Left lung (tissue), 10 donors: ENCODE results near the gene CEP95. TPM values are rescaled to one million over a fixed set of nuclear protein-coding genes. Genes with fewer than 3 reads are reported as not detected.

ENCODE experiments used
- ATAC-seq: fragments of 200-7000 bp; cut with Tn5 transposase; one replicate; pipeline ENCODE4 v1.9.1; 2020; ENCODE audit warnings: moderate library complexity
- DNase-seq, 4 donors: peaks; one replicate each; pipeline ENCODE4 v3.0.0-alpha.2; 2013 to 2020
- H3K27ac ChIP-seq, 2 donors: fragments of 200-600 bp; sonication (generic) in 1 of 2; one replicate each; pipeline versions ENCODE4 v1.5.0 to v1.8.0; 2020 to 2021
- H3K27me3 ChIP-seq, 2 donors: fragments of 200-600 bp; sonication (generic) in 1 of 2; one replicate each; pipeline versions ENCODE4 v1.5.0 to v1.8.0; 2020 to 2021
- H3K36me3 ChIP-seq, 2 donors: fragments of 200-600 bp; sonication (generic) in 1 of 2; one replicate each; pipeline versions ENCODE4 v1.5.0 to v1.8.0; 2020 to 2021
- H3K4me1 ChIP-seq, 2 donors: fragments of 200-600 bp; one replicate each; pipeline ENCODE4 v1.8.0; 2021
- H3K4me3 ChIP-seq, 2 donors: fragments of 200-600 bp; sonication (generic) in 1 of 2; one replicate each; pipeline versions ENCODE4 v1.5.0 to v1.8.0; 2020 to 2021; ENCODE audit warnings: mild to moderate bottlenecking in 1 of 2
- H3K9me3 ChIP-seq, 2 donors: fragments of 200-600 bp; sonication (generic) in 1 of 2; one replicate each; pipeline versions ENCODE4 v1.5.0 to v1.8.0; 2020 to 2021
- intact Hi-C, 2 donors: fragments of 100-400 bp; cut with DNase I; formaldehyde crosslinking; loops; one replicate each; pipeline versions ENCODE4 v1.11.2 to v1.14.2; 2022
- microRNA-seq, 2 donors: library from miRNA; unstranded; fragments of <30 nt; microRNA quantifications; one replicate each; pipeline ENCODE4, GENCODE V29; 2019
- polyA plus RNA-seq, 6 donors: library from polyadenylated mRNA; unstranded; fragments of 120-200 nt; gene quantifications; one replicate each; pipeline ENCODE4 v1.2.1, GENCODE V29; 2013; ENCODE audit not compliant: insufficient read length in 6 of 6
- total RNA-seq, 2 donors: library from RNA; stranded (reverse); fragmentation: NEBNext Ultra II Directional; extraction: Animal tissue kit (Norgen Biotek cat#: 25700); gene quantifications; one replicate each; pipeline ENCODE4 v1.2.1, GENCODE V29; 2021
- TF ChIP-seq, protein P1 (sequence below), 2 donors: fragments of 200-600 bp; sonication (generic) in 1 of 2; IDR thresholded peaks; one replicate each; pipeline versions ENCODE4 v1.5.0 to v1.8.0; 2021; ENCODE audit warnings: antibody characterized with exemption in 2 of 2
- donor health status: DM: no; HTN: yes; CAD: no.
- donor health status: DM: no; HTN: no; CAD: no.

Gene CEP95
- total and polyA plus RNA-seq, 8 donors: 21.2 to 202 (median 148) TPM

DNA sequence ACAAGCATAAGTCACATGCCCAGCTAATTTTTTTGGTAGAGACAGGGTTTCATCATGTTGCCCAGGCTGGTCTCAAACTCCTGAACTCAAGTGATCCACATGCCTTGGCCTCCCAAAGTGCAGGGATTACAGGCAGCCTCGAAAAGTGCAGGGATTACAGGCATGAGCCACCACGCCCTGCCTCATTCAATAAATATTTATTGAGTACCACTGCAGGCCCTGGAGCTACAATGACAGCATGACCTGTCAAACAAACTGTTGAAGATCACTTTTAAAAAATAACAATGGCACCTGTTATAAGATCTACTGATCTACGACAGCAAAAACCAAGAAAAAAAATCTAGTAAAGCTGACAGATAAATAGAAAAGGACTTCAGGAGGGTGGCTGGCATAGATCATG is 76.3 kb downstream of the CEP95 start:
- Histone ChIP-seq H3K4me1 (no peaks in the 10 kb centered on the region), H3K27me3 (no peaks in the 10 kb centered on the region), H3K36me3 (peaks cover 3 to 65% of the 10 kb centered on the region in 2 donors), H3K4me3 (no peak overlapping the region), H3K27ac (no peak overlapping the region), H3K9me3 (no peaks in the 10 kb centered on the region)
- intact Hi-C loops: no loop called here
- DNase-seq (no peak), ATAC-seq (no peak)
- TF ChIP-seq, protein P1, sequence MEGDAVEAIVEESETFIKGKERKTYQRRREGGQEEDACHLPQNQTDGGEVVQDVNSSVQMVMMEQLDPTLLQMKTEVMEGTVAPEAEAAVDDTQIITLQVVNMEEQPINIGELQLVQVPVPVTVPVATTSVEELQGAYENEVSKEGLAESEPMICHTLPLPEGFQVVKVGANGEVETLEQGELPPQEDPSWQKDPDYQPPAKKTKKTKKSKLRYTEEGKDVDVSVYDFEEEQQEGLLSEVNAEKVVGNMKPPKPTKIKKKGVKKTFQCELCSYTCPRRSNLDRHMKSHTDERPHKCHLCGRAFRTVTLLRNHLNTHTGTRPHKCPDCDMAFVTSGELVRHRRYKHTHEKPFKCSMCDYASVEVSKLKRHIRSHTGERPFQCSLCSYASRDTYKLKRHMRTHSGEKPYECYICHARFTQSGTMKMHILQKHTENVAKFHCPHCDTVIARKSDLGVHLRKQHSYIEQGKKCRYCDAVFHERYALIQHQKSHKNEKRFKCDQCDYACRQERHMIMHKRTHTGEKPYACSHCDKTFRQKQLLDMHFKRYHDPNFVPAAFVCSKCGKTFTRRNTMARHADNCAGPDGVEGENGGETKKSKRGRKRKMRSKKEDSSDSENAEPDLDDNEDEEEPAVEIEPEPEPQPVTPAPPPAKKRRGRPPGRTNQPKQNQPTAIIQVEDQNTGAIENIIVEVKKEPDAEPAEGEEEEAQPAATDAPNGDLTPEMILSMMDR (IDR thresholded peaks at IDR 0.05): no peak

DNA sequence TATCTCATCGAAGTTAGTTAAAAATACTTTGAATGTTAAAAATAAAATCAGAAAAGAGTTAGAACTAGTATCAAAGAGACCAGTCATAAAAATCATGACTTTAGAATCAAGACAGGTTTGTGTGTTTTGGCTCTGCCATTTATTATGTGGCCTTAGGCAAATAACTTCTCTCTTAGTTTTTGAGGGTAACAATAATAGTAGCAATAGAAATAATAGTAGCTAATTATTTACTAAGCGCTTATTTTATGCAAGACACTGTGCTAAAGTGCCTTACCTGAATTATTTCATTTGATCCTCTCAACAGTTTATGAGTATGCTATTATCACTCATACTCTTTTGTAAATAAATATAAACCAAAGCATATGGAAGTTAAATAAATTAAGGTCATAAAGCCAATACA is 78.4 kb downstream of the CEP95 start:
- ATAC-seq (no peak), DNase-seq (no peak)
- TF ChIP-seq, protein P1 (IDR thresholded peaks at IDR 0.05): no peak
- Histone ChIP-seq H3K36me3 (peaks cover 3 to 71% of the 10 kb centered on the region in 2 donors), H3K27me3 (no peaks in the 10 kb centered on the region), H3K9me3 (no peaks in the 10 kb centered on the region), H3K4me1 (no peaks in the 10 kb centered on the region), H3K27ac (no peak overlapping the region), H3K4me3 (no peak overlapping the region)
- intact Hi-C loops: no loop called here

Small RNA genes within 50 kb of the gene (microRNA-seq; reads per million reads assigned to microRNA genes)
- gene MIR3064 (3.0 to 4.2 reads per million in 2 donors), gene MIR5047 (0 reads per million in 2 donors)

Other genes with a start within 250 kb of the CEP95 start
- 10 to 100 TPM; 33.3 to 38.2 TPM for gene TEX2, start 243.7 kb upstream of the CEP95 start, total RNA-seq
- gene TEX2, start 243.7 kb upstream of the CEP95 start, polyA plus RNA-seq: 10 to 100 TPM; 20.1 to 28.0 (median 22.6) TPM
- 100 to 1,000 TPM; 308 to 476 TPM for gene PECAM1, start 116.1 kb upstream of the CEP95 start, total RNA-seq
- 100 to 1,000 TPM; 288 to 380 (median 319) TPM for gene PECAM1, start 116.1 kb upstream of the CEP95 start, polyA plus RNA-seq
- 10 to 100 TPM; 17.3 to 34.4 TPM for gene MILR1, start 57.9 kb upstream of the CEP95 start, total RNA-seq
- gene MILR1, start 57.9 kb upstream of the CEP95 start, polyA plus RNA-seq: 1 to 10 TPM; 2.6 to 5.6 (median 4.3) TPM
- 10 to 100 TPM; 12.6 to 12.8 TPM for gene POLG2, start 9.9 kb upstream of the CEP95 start, total RNA-seq
- 10 to 100 TPM; 44.5 to 60.6 (median 50.8) TPM for gene POLG2, start 9.9 kb upstream of the CEP95 start, polyA plus RNA-seq
- gene DDX5, start 688 bp upstream of the CEP95 start, total RNA-seq: 100 to 1,000 TPM; 712 to 729 TPM
- gene DDX5, start 688 bp upstream of the CEP95 start, polyA plus RNA-seq: 100 to 1,000 TPM; 653 to 835 (median 742) TPM
- gene SMURF2, start 155.3 kb downstream of the CEP95 start, total RNA-seq: 10 to 100 TPM; 41.6 to 44.6 TPM
- gene SMURF2, start 155.3 kb downstream of the CEP95 start, polyA plus RNA-seq: 10 to 100 TPM; 49.0 to 67.6 (median 55.9) TPM